ENCODE data around the gene SLC22A1. TPM values are rescaled to one million over a fixed set of nuclear protein-coding genes. Genes with fewer than 3 reads are reported as not detected.

Gene SLC22A1
- total RNA-seq, 1 donor from 2014 or later = 1.5 TPM

DNA sequence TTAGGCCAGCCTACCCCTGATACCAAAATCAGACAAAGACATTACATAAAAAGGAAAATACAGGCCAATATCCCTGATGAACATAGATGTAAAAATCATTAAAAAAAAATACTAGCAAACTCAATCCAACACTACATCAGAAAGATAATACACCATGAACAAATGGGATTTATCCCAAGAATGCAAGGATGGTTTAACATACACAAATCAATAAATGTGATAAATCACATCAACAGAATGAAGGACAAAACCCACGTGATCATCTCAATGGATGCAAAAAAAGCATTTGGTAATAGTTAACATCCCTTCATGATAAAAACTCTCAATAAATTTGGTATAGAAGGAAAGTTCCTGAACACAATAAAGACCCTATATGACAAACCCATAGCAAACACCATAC lies 73.2 kb downstream of the SLC22A1 start:
- TF ChIP-seq, protein P1, sequence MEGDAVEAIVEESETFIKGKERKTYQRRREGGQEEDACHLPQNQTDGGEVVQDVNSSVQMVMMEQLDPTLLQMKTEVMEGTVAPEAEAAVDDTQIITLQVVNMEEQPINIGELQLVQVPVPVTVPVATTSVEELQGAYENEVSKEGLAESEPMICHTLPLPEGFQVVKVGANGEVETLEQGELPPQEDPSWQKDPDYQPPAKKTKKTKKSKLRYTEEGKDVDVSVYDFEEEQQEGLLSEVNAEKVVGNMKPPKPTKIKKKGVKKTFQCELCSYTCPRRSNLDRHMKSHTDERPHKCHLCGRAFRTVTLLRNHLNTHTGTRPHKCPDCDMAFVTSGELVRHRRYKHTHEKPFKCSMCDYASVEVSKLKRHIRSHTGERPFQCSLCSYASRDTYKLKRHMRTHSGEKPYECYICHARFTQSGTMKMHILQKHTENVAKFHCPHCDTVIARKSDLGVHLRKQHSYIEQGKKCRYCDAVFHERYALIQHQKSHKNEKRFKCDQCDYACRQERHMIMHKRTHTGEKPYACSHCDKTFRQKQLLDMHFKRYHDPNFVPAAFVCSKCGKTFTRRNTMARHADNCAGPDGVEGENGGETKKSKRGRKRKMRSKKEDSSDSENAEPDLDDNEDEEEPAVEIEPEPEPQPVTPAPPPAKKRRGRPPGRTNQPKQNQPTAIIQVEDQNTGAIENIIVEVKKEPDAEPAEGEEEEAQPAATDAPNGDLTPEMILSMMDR (IDR thresholded peaks at IDR 0.05) = no peak
- no peak for DNase-seq (ENCODE audit: extremely low spot score, unreplicated experiment)
- Mint-ChIP-seq H3K36me3 (ENCODE audit: unreplicated experiment) (no peaks in the 10 kb centered on the region), H3K4me3 (ENCODE audit: unreplicated experiment) (no peak overlapping the region), H3K4me1 (ENCODE audit: unreplicated experiment) (peaks cover 8% of the 10 kb centered on the region), H3K27ac (ENCODE audit: unreplicated experiment) (no peak overlapping the region), H3K27me3 (ENCODE audit: unreplicated experiment) (peaks cover 2% of the 10 kb centered on the region), H3K9me3 (ENCODE audit: unreplicated experiment) (peaks cover 22% of the 10 kb centered on the region)

DNA sequence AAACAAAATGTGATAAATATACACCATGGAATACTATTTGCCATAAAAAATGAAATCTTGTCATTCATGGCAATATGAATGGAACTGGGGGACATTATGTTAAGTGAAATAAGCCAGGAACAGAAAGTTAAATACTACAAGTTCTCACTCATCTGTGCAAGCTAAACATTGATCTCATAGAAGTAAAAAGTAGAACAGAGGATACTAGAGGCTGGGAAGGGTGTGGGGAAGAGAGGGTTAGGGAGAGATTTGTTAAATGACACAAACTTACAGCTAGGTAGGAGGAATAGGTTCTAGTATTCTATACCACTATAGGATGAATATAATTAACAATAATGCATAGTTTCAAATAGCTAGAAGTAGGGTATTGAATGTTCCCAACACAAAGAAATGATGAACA lies 76.0 kb downstream of the SLC22A1 start:
- Mint-ChIP-seq H3K27me3 (ENCODE audit: unreplicated experiment) (peaks cover 2% of the 10 kb centered on the region), H3K4me3 (ENCODE audit: unreplicated experiment) (no peak overlapping the region), H3K9me3 (ENCODE audit: unreplicated experiment) (peaks cover 15% of the 10 kb centered on the region), H3K4me1 (ENCODE audit: unreplicated experiment) (peaks cover 35% of the 10 kb centered on the region), H3K36me3 (ENCODE audit: unreplicated experiment) (no peaks in the 10 kb centered on the region), H3K27ac (ENCODE audit: unreplicated experiment) (no peak overlapping the region)
- TF ChIP-seq, protein P1 (IDR thresholded peaks at IDR 0.05) = no peak
- no peak for DNase-seq (ENCODE audit: extremely low spot score, unreplicated experiment)

DNA sequence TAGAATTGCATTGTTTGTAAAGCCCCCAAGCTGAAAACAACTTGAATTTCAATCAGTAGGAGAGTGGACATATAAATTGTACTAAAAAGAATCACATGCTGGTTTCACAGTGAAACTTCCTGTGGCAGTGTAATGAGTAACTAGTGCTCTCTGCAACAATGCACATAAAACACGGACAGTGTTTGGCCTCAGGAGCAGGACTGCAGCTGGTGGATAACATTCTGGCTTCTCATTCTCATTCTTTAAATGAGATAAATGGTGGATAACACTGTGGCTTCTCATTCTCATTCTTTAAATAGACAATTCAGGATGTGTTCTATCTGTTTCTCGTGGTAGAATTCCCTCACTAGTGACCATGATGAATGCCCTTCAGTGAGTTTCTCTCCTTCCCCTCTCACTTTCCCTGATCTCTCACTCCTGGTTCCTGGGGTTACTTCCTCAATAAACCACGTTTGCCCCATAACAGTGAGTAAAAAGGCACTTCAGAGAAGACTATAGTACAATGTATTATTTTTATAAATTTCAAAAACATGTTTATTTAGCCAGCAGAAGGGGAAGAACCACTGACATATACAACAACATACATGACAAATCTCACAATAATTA lies 77.1 kb downstream of the SLC22A1 start:
- peaks cover 2% of the 10 kb centered on the region for H3K27me3 Mint-ChIP-seq (ENCODE audit: unreplicated experiment)
- TF ChIP-seq, protein P1 (IDR thresholded peaks at IDR 0.05) = no peak
- no peaks in the 10 kb centered on the region for H3K36me3 Mint-ChIP-seq (ENCODE audit: unreplicated experiment)
- H3K27ac Mint-ChIP-seq (ENCODE audit: unreplicated experiment) = peak overlapping the region; percentile 43
- no peak overlapping the region for H3K4me3 Mint-ChIP-seq (ENCODE audit: unreplicated experiment)
- H3K9me3 Mint-ChIP-seq (ENCODE audit: unreplicated experiment) = peaks cover 11% of the 10 kb centered on the region
- no peak for DNase-seq (ENCODE audit: extremely low spot score, unreplicated experiment)
- peaks cover 45% of the 10 kb centered on the region for H3K4me1 Mint-ChIP-seq (ENCODE audit: unreplicated experiment)

DNA sequence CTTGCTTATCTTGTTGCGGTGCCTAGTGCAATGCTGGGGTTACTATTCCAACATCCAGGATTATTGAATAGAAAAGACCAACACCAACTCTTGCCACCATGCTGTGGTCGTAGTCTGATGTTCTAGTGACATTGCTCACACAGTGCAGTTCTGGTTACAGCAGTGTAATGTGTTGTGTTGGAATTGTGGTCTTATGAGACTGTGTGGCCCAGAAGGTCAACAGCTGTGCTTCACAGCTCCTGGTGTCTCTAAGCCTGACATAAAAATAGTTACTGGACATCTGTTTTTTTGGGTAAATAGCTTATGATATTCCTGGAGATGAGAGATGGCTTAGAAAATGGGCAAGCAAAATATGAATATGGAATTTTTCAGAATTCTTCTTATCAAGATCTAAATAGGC lies 79.4 kb downstream of the SLC22A1 start:
- TF ChIP-seq, protein P1 (IDR thresholded peaks at IDR 0.05) = no peak
- Mint-ChIP-seq H3K4me3 (ENCODE audit: unreplicated experiment) (no peak overlapping the region), H3K36me3 (ENCODE audit: unreplicated experiment) (no peaks in the 10 kb centered on the region), H3K4me1 (ENCODE audit: unreplicated experiment) (peaks cover 48% of the 10 kb centered on the region), H3K27me3 (ENCODE audit: unreplicated experiment) (peaks cover 2% of the 10 kb centered on the region), H3K27ac (ENCODE audit: unreplicated experiment) (no peak overlapping the region), H3K9me3 (ENCODE audit: unreplicated experiment) (peaks cover 3% of the 10 kb centered on the region)
- no peak for DNase-seq (ENCODE audit: extremely low spot score, unreplicated experiment)

DNA sequence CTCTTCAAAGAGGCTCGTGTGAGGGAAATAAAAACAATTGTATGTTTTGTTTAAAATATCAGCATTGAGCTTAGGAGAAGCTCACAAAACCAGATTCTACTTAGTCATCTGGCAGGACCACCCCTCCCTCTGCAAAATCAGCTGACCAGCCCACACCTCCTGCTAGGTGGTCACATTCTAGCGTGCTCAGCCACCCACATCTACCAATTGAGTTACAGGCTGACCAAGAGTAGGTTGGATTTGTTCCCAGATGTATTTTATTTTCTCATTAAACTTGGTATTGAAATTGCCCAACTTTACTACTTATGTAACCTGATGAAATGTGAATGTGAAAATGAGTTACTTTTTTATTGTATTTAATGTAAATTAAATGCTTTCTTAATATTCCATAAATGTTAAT lies 80.8 kb downstream of the SLC22A1 start:
- TF ChIP-seq, protein P1 (IDR thresholded peaks at IDR 0.05) = no peak
- DNase-seq (ENCODE audit: extremely low spot score, unreplicated experiment) = no peak

More for the DNA sequence above, 80.8 kb downstream of the SLC22A1 start:
- Mint-ChIP-seq H3K27ac (ENCODE audit: unreplicated experiment) (peak overlapping the region; percentile 86), H3K4me3 (ENCODE audit: unreplicated experiment) (no peak overlapping the region), H3K36me3 (ENCODE audit: unreplicated experiment) (no peaks in the 10 kb centered on the region), H3K9me3 (ENCODE audit: unreplicated experiment) (peaks cover 4% of the 10 kb centered on the region), H3K4me1 (ENCODE audit: unreplicated experiment) (peaks cover 48% of the 10 kb centered on the region), H3K27me3 (ENCODE audit: unreplicated experiment) (no peaks in the 10 kb centered on the region)

All from osteocyte (in vitro differentiated cells).